Erythroblast (primary cell): ENCODE data around the gene CASS4.

ENCODE experiments used
- DNase-seq, 2 experiments: peaks; one replicate each; lab custom pipeline; 2025; lab: John Stamatoyannopoulos, UW
- GATA1 ChIP-seq: IDR thresholded peaks from 2 replicates; pipeline ENCODE4 v1.6.1; 2011; ENCODE audit warnings: low read depth, mild to moderate bottlenecking, control low read depth, low read length, moderate library complexity
- POLR2A ChIP-seq: IDR thresholded peaks from 2 replicates; pipeline ENCODE4 v1.6.1; 2011; ENCODE audit warnings: mild to moderate bottlenecking, low read length

The CASS4 gene

DNA sequence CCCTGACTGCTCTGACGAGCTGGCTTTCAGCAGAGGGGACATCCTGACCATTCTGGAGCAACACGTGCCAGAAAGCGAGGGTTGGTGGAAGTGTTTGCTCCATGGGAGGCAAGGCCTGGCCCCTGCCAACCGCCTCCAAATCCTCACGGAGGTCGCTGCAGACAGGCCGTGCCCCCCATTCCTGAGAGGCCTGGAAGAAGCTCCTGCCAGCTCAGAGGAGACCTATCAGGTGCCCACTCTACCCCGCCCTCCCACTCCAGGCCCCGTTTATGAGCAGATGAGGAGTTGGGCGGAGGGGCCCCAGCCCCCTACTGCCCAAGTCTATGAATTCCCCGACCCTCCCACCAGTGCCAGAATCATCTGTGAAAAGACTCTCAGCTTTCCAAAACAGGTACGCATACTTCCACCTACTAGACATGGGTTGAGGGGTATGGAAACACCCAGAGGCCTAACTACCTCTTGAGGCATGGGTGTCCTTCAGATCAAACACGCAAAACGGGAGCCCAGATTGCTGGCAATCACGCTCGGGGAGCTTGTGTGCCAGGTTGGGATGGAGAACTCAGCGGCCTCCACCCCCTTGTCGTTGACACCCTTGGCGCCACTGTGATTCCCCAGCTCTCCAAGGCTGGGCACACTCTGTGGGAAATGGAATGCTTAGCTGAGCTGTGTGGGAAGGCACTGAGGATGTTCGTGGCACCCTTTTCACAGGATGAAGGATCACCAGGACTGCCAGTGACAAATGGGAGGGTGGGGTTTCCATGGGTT is 25.3 kb downstream of the CASS4 start:
- no peak for DNase-seq
- TF ChIP-seq GATA1: no peak
- no peak for TF ChIP-seq POLR2A

DNA sequence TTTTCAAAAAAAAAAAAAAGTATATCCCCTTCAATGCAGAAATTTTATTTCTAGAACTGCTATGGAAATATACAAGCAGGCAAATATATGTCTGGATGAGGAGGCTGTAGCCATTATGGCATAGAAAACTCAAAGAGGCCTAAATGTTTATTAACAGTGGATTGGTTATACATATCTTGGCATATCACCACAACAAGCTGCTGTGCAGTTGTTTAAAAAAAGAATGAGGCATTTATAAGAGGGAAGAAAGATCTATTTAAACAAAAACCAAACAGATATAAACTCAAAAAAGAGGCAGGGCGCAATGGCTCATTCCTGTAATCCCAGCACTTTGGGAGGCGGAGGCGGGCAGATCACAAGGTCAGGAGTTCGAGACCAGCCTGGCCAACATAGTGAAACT is 26.2 kb downstream of the CASS4 start:
- TF ChIP-seq POLR2A: no peak
- TF ChIP-seq GATA1: no peak
- DNase-seq: no peak

DNA sequence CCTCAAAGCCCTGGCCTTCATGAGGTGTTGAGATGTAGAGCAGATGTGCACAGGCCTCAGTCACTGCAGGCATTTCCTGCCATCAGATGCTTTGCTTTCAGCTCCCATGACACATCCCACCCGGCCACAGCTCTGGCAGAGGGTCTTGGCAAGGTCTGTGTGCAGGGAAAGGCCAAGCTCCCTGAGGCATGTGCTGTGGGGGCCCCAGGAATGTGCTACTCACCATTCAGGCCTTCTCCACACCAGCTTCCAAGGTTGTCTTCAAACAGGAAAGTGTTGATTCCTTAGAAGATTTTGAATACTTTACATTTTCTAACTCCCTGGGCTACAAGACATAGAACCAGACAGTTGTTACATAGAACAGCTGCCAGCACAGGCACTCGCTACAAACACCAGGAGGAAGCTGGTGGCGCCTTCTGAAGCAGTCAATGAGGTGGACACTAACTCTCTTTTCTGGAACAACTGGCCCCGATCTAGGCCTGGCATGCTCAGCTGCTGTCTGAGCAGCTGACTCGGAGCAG is 27.8 kb downstream of the CASS4 start:
- DNase-seq: no peak
- no peak for TF ChIP-seq POLR2A
- no peak for TF ChIP-seq GATA1

DNA sequence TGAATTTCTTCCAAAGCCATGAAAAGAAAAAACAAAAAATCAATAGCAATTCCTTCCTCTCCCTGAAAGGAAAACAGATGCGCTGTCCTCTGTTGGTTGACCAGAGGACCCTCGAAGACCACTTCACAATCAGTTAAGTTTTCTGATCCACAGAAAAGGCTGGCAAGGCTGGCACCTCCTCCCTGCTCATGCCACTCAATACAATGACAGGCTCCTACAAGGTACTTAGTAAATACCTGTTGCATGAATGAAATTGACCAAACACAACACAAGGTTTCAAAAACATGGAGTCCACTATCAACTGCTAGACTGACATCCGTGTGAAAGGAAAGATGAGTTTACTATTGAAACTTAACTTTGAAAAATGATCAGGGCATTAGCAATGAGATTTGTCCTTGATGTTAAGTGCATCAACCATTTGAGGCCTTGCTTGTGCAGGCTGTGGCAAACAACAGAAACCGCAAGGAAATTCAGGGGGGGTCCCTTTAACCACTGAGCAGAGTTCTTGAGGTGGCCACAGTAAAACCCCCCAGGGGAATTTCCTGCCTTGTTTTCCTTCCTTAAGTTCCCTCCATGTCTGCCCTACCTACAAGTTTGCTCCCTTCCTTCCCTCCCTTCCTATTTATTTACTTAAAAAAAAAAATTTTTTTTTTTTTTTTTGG is 28.4 kb downstream of the CASS4 start:
- TF ChIP-seq GATA1 (no peak), POLR2A (no peak)
- no peak for DNase-seq

DNA sequence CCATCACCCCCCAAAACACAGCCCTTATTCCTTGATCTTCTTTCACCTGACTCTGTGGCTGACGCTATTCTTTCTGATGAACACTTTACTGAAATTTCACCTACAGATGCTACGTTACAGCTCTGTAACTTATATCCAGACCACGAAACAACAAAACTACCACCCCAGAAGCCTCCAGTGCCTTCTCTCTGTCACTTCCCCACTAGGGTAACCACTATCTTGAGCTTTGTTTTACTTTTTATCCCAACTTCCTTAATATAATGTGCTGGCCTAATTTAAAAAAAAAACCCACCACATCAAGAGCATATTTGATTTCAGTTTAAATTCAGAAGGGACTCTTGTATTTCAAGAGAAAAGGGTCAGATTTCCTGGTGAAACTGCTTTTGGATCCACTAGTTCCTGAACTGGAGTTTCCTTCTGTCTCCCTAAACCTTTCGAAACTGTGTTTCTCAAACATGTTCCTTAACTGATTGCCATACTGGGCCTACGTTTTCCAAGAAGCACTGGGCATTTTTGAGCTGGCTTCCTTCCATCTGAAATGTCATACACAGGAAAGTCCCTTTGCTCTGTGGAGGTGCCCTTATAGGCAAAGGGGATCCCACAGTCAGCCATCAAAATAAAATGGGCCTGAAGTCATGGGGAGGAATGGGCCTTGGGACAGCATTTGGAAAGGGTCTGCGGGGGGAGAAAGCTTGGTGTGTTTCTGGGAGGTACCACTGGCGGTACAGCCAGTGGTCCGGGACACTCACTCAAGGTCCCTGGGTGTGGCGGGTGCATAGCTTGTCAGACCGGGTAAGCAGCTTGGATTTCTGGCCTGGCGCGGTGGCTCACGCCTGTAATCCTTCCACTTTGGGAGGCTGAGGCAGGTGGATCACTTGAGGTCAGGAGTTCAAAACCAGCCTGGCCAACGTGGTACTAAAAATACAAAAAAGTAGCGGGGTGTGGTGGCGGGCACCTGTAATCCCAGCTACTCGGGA is 30.6 kb downstream of the CASS4 start:
- TF ChIP-seq POLR2A (no peak), GATA1 (no peak)
- no peak for DNase-seq

DNA sequence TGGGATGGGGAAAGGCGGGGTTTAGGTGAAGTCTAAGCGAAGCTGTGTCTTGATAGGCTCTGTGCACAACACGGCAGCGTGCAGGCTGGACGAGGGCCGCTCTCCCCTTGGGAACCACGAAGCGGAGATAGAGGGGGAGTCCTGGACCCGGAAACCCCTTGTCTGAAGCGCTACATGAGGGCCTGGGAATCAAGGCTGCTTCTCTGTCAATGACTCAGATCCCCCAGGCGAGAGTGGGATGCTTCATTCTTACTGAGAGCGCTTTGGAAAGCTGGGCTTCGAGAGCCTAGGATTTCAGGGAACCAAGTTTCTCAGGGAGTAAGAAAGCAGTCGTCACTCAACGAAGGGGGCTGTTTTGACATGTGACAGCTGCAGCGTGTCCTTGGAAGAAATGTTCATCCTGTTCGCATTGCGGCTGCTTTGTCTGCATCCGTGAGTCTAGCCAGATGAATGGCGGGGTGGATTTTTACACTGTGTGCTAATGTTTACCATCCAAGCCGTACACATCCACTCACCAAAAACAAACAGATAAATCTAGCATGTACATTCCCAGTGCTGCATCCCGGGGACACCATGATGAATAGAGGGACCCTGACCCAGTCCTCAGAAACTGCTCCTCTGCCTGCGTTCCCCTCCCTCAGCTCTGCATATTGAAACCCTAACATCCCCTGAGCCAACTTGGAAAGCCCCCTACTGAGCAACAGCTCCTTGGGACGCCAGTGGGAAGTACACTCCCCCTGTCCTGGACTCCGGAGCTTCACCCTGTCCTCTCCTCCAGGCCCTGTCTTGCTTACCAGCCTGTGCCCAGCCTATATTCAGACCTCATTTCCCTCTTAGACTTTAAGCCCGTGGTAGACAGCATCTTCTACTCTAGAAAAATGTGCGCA is 31.8 kb downstream of the CASS4 start:
- no peak for DNase-seq

DNA sequence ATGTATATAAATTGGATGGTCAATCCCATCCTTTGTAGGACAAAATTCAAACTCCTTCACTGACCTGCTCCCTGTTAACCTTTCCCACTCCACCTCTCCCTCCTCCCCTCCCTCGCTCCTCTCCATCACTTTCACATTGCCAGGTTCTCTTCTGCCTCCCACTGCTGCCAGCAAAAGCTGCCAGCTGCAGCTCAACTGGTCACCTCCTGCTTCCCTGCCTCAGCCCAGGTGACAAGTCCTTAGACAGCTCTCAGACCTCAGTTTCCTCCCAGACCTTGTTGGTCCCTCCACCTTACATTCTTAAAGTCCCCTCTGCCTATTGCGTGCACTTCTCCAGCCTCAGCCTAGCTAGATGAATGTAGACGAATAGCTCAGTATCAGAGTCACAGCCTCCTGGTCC is 33.1 kb downstream of the CASS4 start:
- no peak for DNase-seq
- TF ChIP-seq POLR2A (no peak), GATA1 (no peak)

More for the DNA sequence above, 31.8 kb downstream of the CASS4 start:
- TF ChIP-seq POLR2A: no peak
- no peak for TF ChIP-seq GATA1

DNA sequence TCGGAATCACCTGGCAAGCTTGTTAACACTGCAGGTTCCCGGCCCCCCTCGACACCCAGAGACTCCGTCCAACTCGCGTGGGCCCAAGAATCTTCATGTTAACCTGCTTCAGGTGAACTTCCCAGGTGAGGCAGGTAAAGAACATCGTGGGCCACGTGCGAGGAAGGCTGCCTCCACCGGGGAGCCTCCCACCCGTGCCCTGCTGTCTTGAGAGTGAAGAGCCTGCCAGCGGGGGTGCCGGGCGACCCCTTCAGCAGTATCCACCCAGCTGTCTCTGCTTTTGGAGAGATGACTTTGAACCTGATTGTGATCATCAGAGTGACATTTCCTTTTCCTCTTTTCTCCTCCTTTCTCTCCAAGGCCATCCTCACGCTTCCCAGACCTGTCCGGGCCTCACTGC is 33.5 kb downstream of the CASS4 start:
- no peak for DNase-seq
- TF ChIP-seq GATA1 (no peak), POLR2A (no peak)

DNA sequence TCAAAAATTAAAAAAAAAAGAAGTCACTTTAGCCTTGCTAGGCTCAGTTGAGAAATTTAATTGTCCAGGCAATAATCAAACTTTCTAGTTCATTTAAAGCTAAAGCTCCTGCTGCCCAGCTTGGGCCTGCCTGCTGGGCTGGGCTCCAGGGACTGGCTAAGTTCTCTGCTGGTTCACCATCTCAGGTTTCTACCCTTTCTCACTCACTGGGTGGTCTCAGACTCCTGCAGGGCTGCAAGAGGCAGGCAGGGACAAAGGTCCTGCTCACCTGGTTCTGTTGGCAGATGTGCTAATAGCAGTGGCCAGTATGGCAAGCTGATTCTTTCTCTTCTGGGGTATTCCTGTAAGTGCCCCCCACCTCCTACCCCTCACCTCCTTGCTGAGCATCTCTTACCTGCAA is 35.2 kb downstream of the CASS4 start:
- no peak for DNase-seq
- TF ChIP-seq POLR2A: no peak
- no peak for TF ChIP-seq GATA1

DNA sequence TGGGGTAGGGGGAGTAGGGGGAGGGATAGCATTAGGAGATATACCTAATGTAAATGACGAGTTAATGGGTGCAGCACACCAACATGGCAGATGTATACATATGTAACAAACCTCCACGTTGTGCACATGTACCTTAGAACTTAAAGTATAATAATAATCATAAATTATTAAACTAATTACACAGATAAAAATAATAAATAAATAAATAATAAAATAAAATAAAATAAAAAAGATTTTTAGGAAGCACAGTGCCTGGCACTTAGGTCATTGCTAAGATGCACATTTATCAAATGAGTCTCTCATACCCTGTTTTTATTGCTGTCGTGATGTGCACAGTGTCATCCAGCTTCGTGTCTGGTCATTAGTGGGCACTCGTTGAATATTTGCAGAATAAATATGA is 37.4 kb downstream of the CASS4 start:
- no peak for DNase-seq
- TF ChIP-seq POLR2A (no peak), GATA1 (no peak)

DNA sequence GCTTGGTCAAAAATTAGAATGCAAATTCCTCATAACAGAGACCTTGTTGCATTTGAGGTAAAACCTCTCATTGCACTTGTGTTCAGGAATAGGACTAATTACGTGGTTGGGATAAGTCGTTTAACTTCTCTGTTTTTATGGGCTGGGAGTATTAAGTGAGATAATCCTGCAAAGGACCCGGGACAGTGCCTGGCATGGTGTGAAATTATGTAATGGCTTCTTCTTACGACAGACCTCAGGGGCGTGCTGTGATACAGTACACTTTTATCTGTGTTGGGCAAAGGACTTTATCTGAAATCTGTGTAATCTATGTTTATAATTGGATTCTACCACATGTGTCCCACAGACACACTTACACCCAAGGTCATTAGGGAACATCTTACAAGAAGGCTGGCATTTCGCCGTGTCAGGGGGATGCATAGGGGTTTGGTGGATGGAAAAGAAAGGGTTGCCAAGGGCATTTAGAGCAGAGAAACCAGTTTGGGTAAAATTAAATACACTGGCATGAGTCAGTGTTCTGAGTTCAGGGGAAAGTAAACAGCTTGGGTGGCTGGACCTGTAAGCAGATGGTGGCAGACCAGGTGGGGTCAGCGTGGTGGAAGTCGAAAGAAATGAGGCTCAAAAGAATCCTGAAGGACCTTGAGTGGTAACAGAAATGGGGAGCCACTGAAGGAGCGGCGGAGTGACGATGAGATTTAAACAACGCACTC is 39.2 kb downstream of the CASS4 start:
- no peak for DNase-seq
- TF ChIP-seq POLR2A (no peak), GATA1 (no peak)

DNA sequence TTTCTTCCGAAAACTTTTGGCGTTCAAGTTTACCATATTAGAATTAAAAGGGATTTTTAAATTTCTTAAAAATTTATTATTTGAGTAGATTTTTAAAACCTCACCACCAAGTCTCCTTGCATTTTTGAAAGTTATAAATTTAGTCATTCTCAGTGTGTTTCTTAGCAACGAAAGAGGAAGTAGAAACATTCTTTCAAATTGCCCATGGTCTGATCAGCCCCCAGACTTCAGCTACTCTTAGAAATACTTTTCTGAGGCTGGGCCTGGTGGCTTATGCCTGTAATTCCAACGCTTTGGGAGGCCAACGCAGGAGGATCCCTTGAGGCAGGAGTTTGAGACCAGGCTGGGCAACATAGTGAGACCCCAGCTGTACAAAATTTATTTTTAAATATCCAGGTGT is 41.3 kb downstream of the CASS4 start:
- DNase-seq: no peak
- no peak for TF ChIP-seq POLR2A
- TF ChIP-seq GATA1: no peak
